Measurements from ENCODE around the gene TSHZ3.

DNA sequence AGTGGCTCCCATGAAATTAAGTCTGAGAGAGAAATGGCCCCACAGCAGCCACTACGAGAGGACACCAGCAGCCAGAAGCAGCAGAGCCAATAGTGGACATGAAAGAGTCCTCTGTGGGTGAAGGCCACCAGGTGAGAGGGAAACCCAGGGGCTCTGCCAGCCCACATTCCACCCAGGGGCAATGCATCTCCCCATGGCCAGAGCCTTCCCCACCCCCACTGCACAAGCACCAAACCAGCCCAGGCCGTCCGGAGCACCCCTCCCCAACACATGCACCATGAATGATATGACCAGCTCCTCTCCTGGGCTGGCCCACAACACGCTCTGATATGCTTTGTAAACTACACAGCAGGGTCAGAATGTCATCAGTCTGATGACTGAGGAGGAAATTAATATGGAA is 66.9 kb downstream of the TSHZ3 start:
- no peak for TF ChIP-seq ZBTB21 (CRISPR knock-in tag; IDR thresholded peaks at IDR 0.05)
- no peak for TF ChIP-seq STAT6 (CRISPR knock-in tag; IDR thresholded peaks at IDR 0.05; ENCODE audit: borderline replicate concordance)
- no peak for TF ChIP-seq SOX13 (IDR thresholded peaks at IDR 0.05)
- no peak for TF ChIP-seq SOX13 (CRISPR knock-in tag; conservative IDR thresholded peaks at IDR 0.05 in 1 of 2, IDR thresholded peaks at IDR 0.05 in 1 of 2)

Data from HepG2 (cell line).